Kidney (tissue), 14 donors: Measurements from ENCODE around the gene DENND10. TPM values are rescaled to one million over a fixed set of nuclear protein-coding genes. Genes with fewer than 3 reads are reported as not detected.

Source experiments
- DNase-seq, 5 donors: peaks; one replicate each; pipeline ENCODE4 v3.0.0-alpha.2; 2013 to 2020
- FAIRE-seq: peaks from 2 replicates; lab custom pipeline; 2012; peaks lifted over from hg19 to GRCh38; lab: Jason Lieb, UNC
- H3K27ac ChIP-seq, 2 donors: one replicate each; pipeline ENCODE4 v1.7.0; 2013; ENCODE audit warnings: low read depth in 2 of 2, low read length in 2 of 2, inconsistent platforms in 1 of 2
- H3K27me3 ChIP-seq: one replicate; pipeline ENCODE4 v1.7.1; 2013; ENCODE audit warnings: low read length, inconsistent platforms; ENCODE audit not compliant: control insufficient read depth, insufficient read depth
- H3K36me3 ChIP-seq, 3 donors: one replicate each; pipeline versions ENCODE4 v1.7.0 to v1.7.1; 2013; ENCODE audit warnings: low read length in 3 of 3, control low read depth in 1 of 3, inconsistent platforms in 1 of 3; ENCODE audit not compliant: insufficient read depth in 3 of 3, control insufficient read depth in 2 of 3
- H3K4me1 ChIP-seq, 3 donors: one replicate each; pipeline versions ENCODE4 v1.7.0 to v1.7.1; 2013; ENCODE audit warnings: low read length in 3 of 3, inconsistent platforms in 1 of 3, low read depth in 1 of 3; ENCODE audit not compliant: control insufficient read depth in 2 of 3, insufficient read depth in 2 of 3
- H3K4me3 ChIP-seq, 3 donors: one replicate each; pipeline versions ENCODE4 v1.7.0 to v1.8.1; 2013; ENCODE audit warnings: low read length in 3 of 3, control low read depth in 1 of 3, inconsistent platforms in 1 of 3
- H3K9ac ChIP-seq, 3 donors: one replicate each; pipeline versions ENCODE4 v1.7.0 to v1.7.1; 2013; ENCODE audit warnings: low read length in 3 of 3, control low read depth in 1 of 3, inconsistent platforms in 1 of 3
- H3K9me3 ChIP-seq, 3 donors: one replicate each; pipeline versions ENCODE4 v1.7.0 to v1.7.1; 2013; ENCODE audit warnings: low read length in 3 of 3, control low read depth in 1 of 3, inconsistent platforms in 1 of 3; ENCODE audit not compliant: control insufficient read depth in 2 of 3, insufficient read depth in 1 of 3
- CTCF ChIP-seq: IDR thresholded peaks from 3 replicates; pipeline ENCODE4 v1.5.1; 2012; ENCODE audit warnings: mild to moderate bottlenecking, moderate library complexity, borderline replicate concordance; ENCODE audit not compliant: insufficient read depth; ENCODE audit errors: extremely low read depth
- intact Hi-C: fragments of 100-400 bp; cut with DNase I; formaldehyde crosslinking; loops from one replicate; pipeline ENCODE4 v1.11.1; 2022
- polyA plus RNA-seq: library from polyadenylated mRNA; stranded (reverse); fragments of 350-450 nt; fragmentation: Illumina TruSeq; extraction: RNeasy Lipid Tissue Mini Kit (QIAGEN cat#74804); gene quantifications from one replicate; pipeline ENCODE4 v1.2.3, GENCODE V29; 2014; ENCODE audit warnings: low read depth, low replicate concordance; ENCODE audit not compliant: insufficient read depth
- total RNA-seq: library from RNA; stranded (reverse); fragmentation: NEBNext Ultra II Directional; extraction: Animal tissue kit (Norgen Biotek cat#: 25700); gene quantifications from one replicate; pipeline ENCODE4 v1.2.1, GENCODE V29; 2021
- donor health status: control.
- donor health status: control.
- donor health status: control.
- donor health status: control.
- donor health status: control.
- donor health status: DM: yes; HTN: yes; CAD: no.
- donor health status: Normal renal cell carcinoma (clear cell type).

Gene DENND10
- total and polyA plus RNA-seq, 2 donors from 2014 or later, result 31.6 to 31.7 TPM

DNA sequence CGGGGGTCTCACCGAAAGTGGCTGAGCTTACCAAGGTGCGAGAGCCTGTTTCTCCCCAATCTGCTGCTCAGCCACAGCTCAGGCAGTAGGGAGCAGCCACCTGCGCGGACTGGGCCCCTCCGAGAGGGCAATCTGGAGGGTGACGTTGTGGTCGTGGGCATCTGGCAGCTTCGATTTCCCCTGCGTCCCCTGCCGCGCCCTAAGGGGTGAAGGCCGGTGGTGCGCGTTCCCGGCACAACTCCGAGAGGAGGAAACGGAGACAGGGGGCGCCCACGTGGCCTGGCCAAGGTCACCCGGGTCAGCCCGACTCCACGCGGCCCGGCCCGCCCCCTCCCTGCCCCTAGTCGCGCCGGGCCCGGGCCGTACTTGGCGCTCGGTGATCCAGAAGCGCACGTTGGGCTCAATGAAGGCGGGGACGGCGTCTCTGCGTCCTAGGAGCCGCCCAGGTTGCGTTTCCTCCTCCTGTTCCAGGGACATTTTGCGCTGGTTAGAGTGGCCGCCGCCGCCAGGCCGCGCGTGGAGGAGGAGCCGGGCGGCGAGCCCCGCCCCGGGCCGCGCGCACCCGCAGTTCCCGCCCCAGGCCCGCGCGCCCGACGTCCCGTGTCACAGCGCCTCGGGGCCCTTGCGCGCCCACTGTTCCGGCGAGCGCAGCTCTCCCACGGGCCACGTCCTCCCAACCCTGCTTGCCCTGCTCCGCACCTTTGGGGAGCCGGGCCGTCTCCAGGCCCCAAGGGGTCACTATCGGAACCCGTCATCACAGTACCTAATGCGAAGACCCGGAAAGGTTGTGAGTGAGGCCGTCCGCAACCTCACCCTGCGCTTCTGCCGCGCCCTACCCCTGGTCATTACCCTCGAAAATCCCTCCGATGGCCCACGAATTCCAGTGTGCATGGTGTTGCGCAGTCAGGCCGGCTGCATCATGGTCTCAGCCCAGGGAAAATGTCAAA lies 61.5 kb downstream of the DENND10 start, which contains the start of gene SFXN4:
TSS of gene SFXN4 (minus strand) at position 544 of the 947 bp plus-strand sequence. CDS start at position 477, 67 bp downstream.
- peak; percentile 69 to 93 (median 79) for DNase-seq
- Histone ChIP-seq H3K4me3 (peak within 1 kb of the TSS; percentile 70 to 87 (median 82)), H3K4me1 (peaks cover 6 to 15% (median 7%) of the 10 kb centered on the region in 3 donors), H3K9ac (peak within 1 kb of the TSS; percentile 55 to 98 (median 88)), H3K27ac (peak within 1 kb of the TSS; percentile 88 to 94), H3K36me3 (peaks cover 5 to 14% (median 7%) of the 10 kb centered on the region in 3 donors), H3K27me3 (no peaks in the 10 kb centered on the region), H3K9me3 (no peaks in the 10 kb centered on the region)
- intact Hi-C loops, result no loop called here
- TF ChIP-seq CTCF, result peak; percentile 8
- no peak for FAIRE-seq

- FAIRE-seq, result no peak
- peak in 1 of 5 donors; percentile 5 for DNase-seq
- peaks cover 6 to 15% (median 7%) of the 10 kb centered on the region in 3 donors for H3K4me1 ChIP-seq
- no peaks in the 10 kb centered on the region for H3K27me3 ChIP-seq
- no peaks in the 10 kb centered on the region for H3K9me3 ChIP-seq
- peak overlapping the region; percentile 88 to 94 for H3K27ac ChIP-seq
- H3K9ac ChIP-seq, result peak overlapping the region; percentile 55 to 98 (median 88)
- intact Hi-C loops, result no loop called here
- no peak for TF ChIP-seq CTCF
- H3K36me3 ChIP-seq, result peaks cover 5 to 14% (median 7%) of the 10 kb centered on the region in 3 donors
- H3K4me3 ChIP-seq, result peak overlapping the region; percentile 70 to 87 (median 82)
Measured at GRCh38 chr10:119166118-119166500, 62.2 kb downstream of the DENND10 start.

DNA sequence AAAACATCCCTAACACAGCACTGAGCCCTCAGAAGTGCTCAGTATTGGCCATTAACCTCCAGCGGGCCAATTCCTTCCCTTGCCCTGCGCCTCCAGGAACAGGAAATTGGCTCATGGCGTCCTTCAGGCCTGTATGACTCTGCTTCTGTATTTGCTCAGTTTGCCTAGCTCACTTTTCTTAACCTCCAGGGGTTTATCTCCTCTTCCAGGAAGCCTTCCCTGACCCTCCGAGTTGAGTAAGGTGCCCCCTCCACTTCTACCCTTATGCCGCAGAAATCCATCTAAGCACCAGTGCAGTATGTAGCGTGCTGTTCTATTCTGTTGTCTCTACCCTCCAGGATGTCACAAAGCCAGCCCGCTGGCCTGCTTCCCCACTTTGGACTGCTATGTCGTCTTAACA lies 62.7 kb downstream of the DENND10 start:
- Histone ChIP-seq H3K9me3 (no peaks in the 10 kb centered on the region), H3K27ac (no peak overlapping the region), H3K4me1 (peaks cover 6 to 10% (median 7%) of the 10 kb centered on the region in 3 donors), H3K36me3 (peaks cover 5 to 18% (median 11%) of the 10 kb centered on the region in 3 donors), H3K27me3 (no peaks in the 10 kb centered on the region), H3K9ac (peak overlapping the region in 1 of 3 donors; percentile 98), H3K4me3 (no peak overlapping the region)
- intact Hi-C loops, result no loop called here
- no peak for TF ChIP-seq CTCF
- no peak for FAIRE-seq
- no peak for DNase-seq
